Measurements from ENCODE around the gene CEBPE.
A peak's percentile ranks its signal among the peaks of the same experiment; 100 is the strongest.

The CEBPE gene

DNA sequence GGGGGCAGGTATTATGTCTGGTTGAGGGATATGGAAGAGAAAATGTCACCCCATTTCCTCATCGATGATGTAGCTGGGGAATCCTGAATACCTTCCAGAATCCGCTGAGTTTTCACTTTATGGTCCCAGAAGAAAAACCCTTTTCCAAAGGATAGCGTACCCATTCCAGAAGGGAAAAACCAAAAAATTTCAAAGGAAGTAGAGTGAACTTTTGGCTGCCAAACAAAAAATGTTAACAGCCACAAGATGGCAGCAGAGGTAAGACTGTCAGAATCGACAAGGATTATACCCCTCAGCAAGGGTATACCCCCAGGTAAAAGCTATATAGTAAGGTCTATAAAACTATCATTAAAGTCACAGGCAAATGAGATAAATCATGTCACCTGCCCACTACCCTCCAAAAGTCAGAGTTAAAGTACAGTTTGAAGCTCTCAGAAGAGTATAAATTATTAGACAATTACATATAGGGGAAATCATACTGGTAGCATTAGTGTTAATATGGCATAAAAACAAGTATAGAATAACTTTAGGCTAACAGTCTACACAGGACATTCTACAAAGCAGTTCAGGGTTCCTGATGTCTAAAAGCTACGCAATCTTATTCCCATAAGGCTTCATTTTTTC lies 42.2 kb downstream of the CEBPE start:
- Histone ChIP-seq H2AFZ (ENCODE audit: low read length, unreplicated experiment) (no peak overlapping the region), H3K4me1 (ENCODE audit: control insufficient read depth, insufficient read depth, low read length, unreplicated experiment) (peaks cover 59% of the 10 kb centered on the region), H3K79me2 (ENCODE audit: control insufficient read depth, insufficient read depth, low read length, unreplicated experiment) (peaks cover 19% of the 10 kb centered on the region), H3K36me3 (ENCODE audit: insufficient read depth, low read length) (peaks cover 48% of the 10 kb centered on the region), H3K4me3 (ENCODE audit: low read depth, low read length) (peak overlapping the region; percentile 37; the same call in 1 of the 2 replicates), H3K27ac (ENCODE audit: low read depth, low read length) (peak overlapping the region; percentile 93), H3K27me3 (ENCODE audit: insufficient read depth, low read length) (no peaks in the 10 kb centered on the region)

- H2AFZ ChIP-seq (ENCODE audit: low read length, unreplicated experiment), result no peak overlapping the region
- H3K36me3 ChIP-seq (ENCODE audit: insufficient read depth, low read length), result peaks cover 34% of the 10 kb centered on the region
- peaks cover 47% of the 10 kb centered on the region for H3K4me1 ChIP-seq (ENCODE audit: control insufficient read depth, insufficient read depth, low read length, unreplicated experiment)
- no peak overlapping the region for H3K4me3 ChIP-seq (ENCODE audit: low read depth, low read length)
- H3K27me3 ChIP-seq (ENCODE audit: insufficient read depth, low read length), result no peaks in the 10 kb centered on the region
- no peak overlapping the region for H3K27ac ChIP-seq (ENCODE audit: low read depth, low read length)
- H3K79me2 ChIP-seq (ENCODE audit: control insufficient read depth, insufficient read depth, low read length, unreplicated experiment), result peaks cover 33% of the 10 kb centered on the region
Observed at GRCh38 chr14:23074906-23075305, 44.1 kb downstream of the CEBPE start.

DNA sequence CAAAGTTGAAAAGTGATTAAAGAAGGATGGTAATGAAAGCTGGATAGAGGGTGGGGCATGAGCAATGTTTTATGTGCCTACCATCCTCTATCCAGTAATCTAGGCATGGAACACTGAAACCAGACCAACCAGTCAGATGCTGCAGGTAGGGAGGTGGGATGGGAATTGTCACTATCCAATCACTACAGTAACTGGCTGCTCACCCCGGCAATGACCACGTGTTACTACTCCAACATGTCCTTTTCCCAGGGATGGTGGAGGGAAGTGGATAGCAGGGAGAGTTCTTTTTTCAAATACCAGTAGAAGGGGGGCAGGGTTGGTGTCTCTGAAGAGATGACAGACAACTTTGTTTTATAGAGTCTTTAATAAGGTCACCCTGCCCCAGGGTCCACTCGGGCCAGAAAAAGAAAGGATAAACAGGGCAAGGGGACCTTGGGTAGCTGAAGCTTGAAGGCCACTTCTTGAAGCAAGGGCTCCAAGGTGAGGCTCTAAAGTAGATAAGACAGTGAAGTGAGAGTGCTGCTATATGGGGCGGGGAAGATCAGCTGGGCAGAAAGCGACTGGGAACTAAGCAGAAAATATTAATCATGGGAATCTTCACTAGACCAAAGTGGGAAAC lies 47.0 kb downstream of the CEBPE start:
- H2AFZ ChIP-seq (ENCODE audit: low read length, unreplicated experiment), result no peak overlapping the region
- peaks cover 39% of the 10 kb centered on the region for H3K36me3 ChIP-seq (ENCODE audit: insufficient read depth, low read length)
- peak overlapping the region; percentile 92 for H3K4me3 ChIP-seq (ENCODE audit: low read depth, low read length)
- H3K27ac ChIP-seq (ENCODE audit: low read depth, low read length), result peak overlapping the region; percentile 71
- peaks cover 41% of the 10 kb centered on the region for H3K4me1 ChIP-seq (ENCODE audit: control insufficient read depth, insufficient read depth, low read length, unreplicated experiment)
- H3K27me3 ChIP-seq (ENCODE audit: insufficient read depth, low read length), result no peaks in the 10 kb centered on the region
- peaks cover 58% of the 10 kb centered on the region for H3K79me2 ChIP-seq (ENCODE audit: control insufficient read depth, insufficient read depth, low read length, unreplicated experiment)

GRCh38 chr14:23071244-23071920 lies 47.7 kb downstream of the CEBPE start:
- Histone ChIP-seq H3K4me1 (ENCODE audit: control insufficient read depth, insufficient read depth, low read length, unreplicated experiment) (peaks cover 37% of the 10 kb centered on the region), H3K27ac (ENCODE audit: low read depth, low read length) (peak overlapping the region; percentile 71), H2AFZ (ENCODE audit: low read length, unreplicated experiment) (no peak overlapping the region), H3K27me3 (ENCODE audit: insufficient read depth, low read length) (no peaks in the 10 kb centered on the region), H3K4me3 (ENCODE audit: low read depth, low read length) (peak overlapping the region; percentile 92), H3K79me2 (ENCODE audit: control insufficient read depth, insufficient read depth, low read length, unreplicated experiment) (peaks cover 59% of the 10 kb centered on the region), H3K36me3 (ENCODE audit: insufficient read depth, low read length) (peaks cover 36% of the 10 kb centered on the region)

DNA sequence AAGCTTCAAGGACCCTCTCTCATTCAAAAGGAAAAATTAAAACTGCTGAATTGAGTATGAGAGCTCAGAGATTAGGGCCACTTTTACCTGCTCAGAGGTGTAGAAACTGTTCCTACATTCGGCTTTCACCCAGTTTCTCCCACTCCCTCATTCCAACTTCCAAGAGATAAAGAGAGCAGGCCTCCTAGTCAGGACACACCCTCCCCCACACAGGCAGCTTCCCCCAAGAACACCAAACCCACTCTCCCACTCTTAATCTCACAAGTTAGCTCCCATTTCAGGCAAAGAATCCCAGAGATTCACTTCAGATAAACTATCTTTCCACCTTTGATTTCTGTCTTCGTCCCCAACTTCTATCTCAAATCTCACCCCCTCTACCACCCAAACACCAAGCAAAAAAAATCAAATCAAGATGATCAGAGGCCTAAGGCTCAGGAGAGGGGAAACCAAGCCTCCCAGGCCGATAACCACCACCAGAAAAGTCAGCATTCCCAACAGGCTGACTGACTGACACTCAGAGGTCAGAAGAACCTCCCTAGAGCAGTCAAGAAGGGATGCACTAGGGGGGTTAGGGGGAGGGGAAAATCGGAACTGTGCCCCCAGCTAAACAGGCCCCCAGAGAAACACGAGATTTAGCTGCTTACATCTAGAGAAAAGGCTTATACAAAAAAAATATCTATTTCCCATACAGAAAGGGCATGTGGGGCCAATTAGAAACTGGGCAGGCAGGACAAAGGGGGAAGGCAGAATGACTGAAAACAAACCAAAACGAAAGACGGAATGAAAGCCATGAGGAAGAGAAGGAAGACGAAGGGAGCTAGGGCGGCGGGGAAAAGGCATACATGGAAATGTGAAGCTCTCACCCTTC lies 48.6 kb downstream of the CEBPE start:
- H3K36me3 ChIP-seq (ENCODE audit: insufficient read depth, low read length), result peaks cover 39% of the 10 kb centered on the region
- no peak overlapping the region for H2AFZ ChIP-seq (ENCODE audit: low read length, unreplicated experiment)
- no peaks in the 10 kb centered on the region for H3K27me3 ChIP-seq (ENCODE audit: insufficient read depth, low read length)
- H3K79me2 ChIP-seq (ENCODE audit: control insufficient read depth, insufficient read depth, low read length, unreplicated experiment), result peaks cover 59% of the 10 kb centered on the region
- peaks cover 37% of the 10 kb centered on the region for H3K4me1 ChIP-seq (ENCODE audit: control insufficient read depth, insufficient read depth, low read length, unreplicated experiment)
- peak overlapping the region; percentile 92 for H3K4me3 ChIP-seq (ENCODE audit: low read depth, low read length)
- H3K27ac ChIP-seq (ENCODE audit: low read depth, low read length), result peak overlapping the region; percentile 71

DNA sequence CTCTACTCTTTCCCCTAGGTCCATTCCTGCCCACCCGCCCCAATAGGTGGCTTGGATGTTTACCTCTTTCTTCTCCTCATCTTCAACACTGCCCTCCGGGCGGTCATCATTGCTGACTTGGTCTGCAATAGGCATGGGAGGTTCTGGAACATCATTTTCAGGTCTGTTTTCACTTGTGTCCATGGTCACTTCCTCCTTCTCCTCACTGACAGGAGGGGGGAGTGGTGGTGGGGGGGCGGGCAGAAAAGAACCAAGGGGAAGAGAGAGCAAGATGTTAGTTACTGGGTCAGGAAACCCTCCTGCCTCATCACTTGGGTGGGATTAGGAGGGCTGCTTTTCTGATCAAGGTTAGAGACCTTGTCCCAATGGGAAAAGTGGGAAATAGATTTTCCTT lies 49.6 kb downstream of the CEBPE start:
- Histone ChIP-seq H3K36me3 (ENCODE audit: insufficient read depth, low read length) (peaks cover 41% of the 10 kb centered on the region), H3K4me1 (ENCODE audit: control insufficient read depth, insufficient read depth, low read length, unreplicated experiment) (peaks cover 37% of the 10 kb centered on the region), H3K27me3 (ENCODE audit: insufficient read depth, low read length) (no peaks in the 10 kb centered on the region), H3K27ac (ENCODE audit: low read depth, low read length) (peak overlapping the region; percentile 48), H3K4me3 (ENCODE audit: low read depth, low read length) (peak overlapping the region; percentile 30), H3K79me2 (ENCODE audit: control insufficient read depth, insufficient read depth, low read length, unreplicated experiment) (peaks cover 52% of the 10 kb centered on the region), H2AFZ (ENCODE audit: low read length, unreplicated experiment) (no peak overlapping the region)

GRCh38 chr14:23068789-23069412 lies 50.2 kb downstream of the CEBPE start:
- Histone ChIP-seq H3K27ac (ENCODE audit: low read depth, low read length) (peak overlapping the region; percentile 48), H2AFZ (ENCODE audit: low read length, unreplicated experiment) (no peak overlapping the region), H3K27me3 (ENCODE audit: insufficient read depth, low read length) (no peaks in the 10 kb centered on the region), H3K36me3 (ENCODE audit: insufficient read depth, low read length) (peaks cover 44% of the 10 kb centered on the region), H3K4me3 (ENCODE audit: low read depth, low read length) (peak overlapping the region; percentile 30), H3K4me1 (ENCODE audit: control insufficient read depth, insufficient read depth, low read length, unreplicated experiment) (peaks cover 37% of the 10 kb centered on the region), H3K79me2 (ENCODE audit: control insufficient read depth, insufficient read depth, low read length, unreplicated experiment) (peaks cover 52% of the 10 kb centered on the region)

DNA sequence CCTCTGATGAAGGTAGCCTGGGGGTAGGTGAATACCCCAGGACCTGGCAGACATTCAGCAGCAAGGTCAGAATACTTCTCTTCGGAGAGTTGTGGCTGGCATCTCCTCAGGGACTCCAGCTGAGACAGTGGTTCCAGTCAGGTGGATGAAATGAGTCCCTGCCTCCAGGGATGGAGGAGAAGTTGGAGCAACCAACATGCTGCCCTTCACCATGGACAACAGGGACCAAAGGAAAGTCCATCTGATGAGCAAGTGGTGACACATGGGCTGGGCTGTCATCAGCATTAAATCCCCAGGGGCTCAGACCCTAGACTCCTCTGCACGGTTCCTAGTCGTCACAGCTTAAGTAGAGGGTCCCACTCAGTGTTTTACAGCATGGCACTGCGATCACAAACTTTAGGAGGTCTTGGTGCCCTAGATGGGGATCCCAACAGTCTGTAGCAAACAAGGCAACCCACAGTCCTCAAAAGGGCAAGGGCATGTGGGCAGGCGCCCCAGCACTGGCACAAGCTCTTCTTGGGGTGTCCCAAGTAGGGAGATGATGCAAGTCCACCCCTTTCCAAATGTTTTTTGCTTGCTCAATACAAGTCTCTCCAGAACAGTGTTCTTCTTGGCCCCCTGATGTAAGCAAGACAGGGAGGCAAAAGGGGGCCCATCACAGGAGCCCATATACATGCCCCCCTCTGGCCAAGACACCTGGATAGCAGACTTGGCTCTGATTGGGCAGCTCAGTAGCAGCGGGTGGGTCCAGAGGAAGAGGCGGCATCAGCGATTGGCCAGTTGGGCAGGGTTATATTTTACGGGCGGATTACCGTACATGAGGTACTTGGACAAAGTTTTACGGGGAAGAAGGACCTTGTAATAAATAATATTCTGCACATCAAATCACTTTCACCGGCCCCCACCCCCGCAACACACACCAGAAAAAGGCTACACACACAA lies 50.9 kb downstream of the CEBPE start:
- Histone ChIP-seq H3K79me2 (ENCODE audit: control insufficient read depth, insufficient read depth, low read length, unreplicated experiment) (peaks cover 52% of the 10 kb centered on the region), H3K27ac (ENCODE audit: low read depth, low read length) (no peak overlapping the region), H3K4me1 (ENCODE audit: control insufficient read depth, insufficient read depth, low read length, unreplicated experiment) (peaks cover 37% of the 10 kb centered on the region), H2AFZ (ENCODE audit: low read length, unreplicated experiment) (no peak overlapping the region), H3K36me3 (ENCODE audit: insufficient read depth, low read length) (peaks cover 51% of the 10 kb centered on the region), H3K4me3 (ENCODE audit: low read depth, low read length) (peak overlapping the region; percentile 22; the same call in 1 of the 2 replicates), H3K27me3 (ENCODE audit: insufficient read depth, low read length) (no peaks in the 10 kb centered on the region)

All from ACC112 (cell line).